A549 (cell line): ENCODE measurements around the gene CD99L2. TPM values are rescaled to one million over a fixed set of nuclear protein-coding genes. Genes with fewer than 3 reads are reported as not detected.

Experiments
- ATAC-seq, 2 experiments: fragments of 200-7000 bp in 1 of 2; fragments of >200 bp in 1 of 2; cut with Nextera tagmentation in 1 of 2; cut with Tn5 transposase in 1 of 2; 3 replicates each; pipeline versions ENCODE4 v1.8.0 to v1.9.1; 2018 to 2020; ENCODE audit warnings: mild to moderate bottlenecking in 1 of 2, moderate library complexity in 1 of 2
- CTCF ChIA-PET: fragments of 300-600 bp; sonication (Branson Sonifier 250); formaldehyde crosslinking; extraction: SDS; loops from one replicate; lab custom pipeline; 2021; ENCODE audit warnings: antibody characterized with exemption, inconsistent platforms; lab: Yijun Ruan, JAX
- POLR2A ChIA-PET: fragments of 350-600 bp; formaldehyde crosslinking; extraction: SDS; loops from one replicate; lab custom pipeline; 2021; ENCODE audit warnings: antibody characterized with exemption, inconsistent platforms; lab: Yijun Ruan, JAX
- DNase-seq, 2 experiments: peaks; one replicate each; pipeline versions ENCODE4 v3.0.0 to v3.0.0-alpha.2; 2011 to 2016; ENCODE audit warnings: low read depth in 1 of 2, low spot score in 1 of 2
- FAIRE-seq: peaks from 2 replicates; lab custom pipeline; 2011; peaks lifted over from hg19 to GRCh38; lab: Jason Lieb, UNC
- H3K27ac ChIP-seq, 2 experiments: fragments of >200 bp; sonication (Bioruptor Twin); formaldehyde crosslinking; 3 replicates each; pipeline ENCODE4 v1.5.1; 2016 to 2017
- H3K4me1 ChIP-seq: fragments of >200 bp; sonication (Bioruptor Twin); formaldehyde crosslinking; 3 replicates; pipeline ENCODE4 v1.6.1; 2016
- H3K4me2 ChIP-seq: fragments of >200 bp; sonication (Bioruptor Twin); formaldehyde crosslinking; 3 replicates; pipeline ENCODE4 v1.6.1; 2016
- H3K4me3 ChIP-seq: fragments of >200 bp; sonication (Bioruptor Twin); formaldehyde crosslinking; 3 replicates; pipeline ENCODE4 v1.5.1; 2016
- H3K9me3 ChIP-seq: fragments of >200 bp; sonication (Bioruptor Twin); formaldehyde crosslinking; 3 replicates; pipeline ENCODE4 v1.6.1; 2016
- CBX2 ChIP-seq: fragments of 200-600 bp; sonication (generic); IDR thresholded peaks from 2 replicates; pipeline ENCODE4 v1.6.1; 2016; ENCODE audit warnings: low read depth, mild to moderate bottlenecking, borderline replicate concordance
- CEBPB ChIP-seq, 2 experiments: fragments of >200 bp in 1 of 2; sonication (Bioruptor Twin) in 1 of 2; formaldehyde crosslinking in 1 of 2; IDR thresholded peaks; 2 replicates each; pipeline ENCODE4 v1.6.1; 2012 to 2016
- ESRRA ChIP-seq: fragments of 150-350 bp; IDR thresholded peaks from 2 replicates; pipeline ENCODE4 v1.6.1; 2014; ENCODE audit warnings: mild to moderate bottlenecking, low read length, borderline replicate concordance
- FOXS1 ChIP-seq: fragments of 250-450 bp; sonication (Bioruptor Pico); IDR thresholded peaks from 2 replicates; pipeline ENCODE4 v1.5.0; 2020; ENCODE audit warnings: mild to moderate bottlenecking, moderate library complexity
- GATA3 ChIP-seq: IDR thresholded peaks from 2 replicates; pipeline ENCODE4 v1.6.1; 2012; ENCODE audit warnings: borderline replicate concordance
- HDAC2 ChIP-seq: fragments of 200-600 bp; sonication (generic); IDR thresholded peaks from 2 replicates; pipeline ENCODE4 v1.6.1; 2016
- HEYL ChIP-seq: fragments of 250-450 bp; sonication (Bioruptor Pico); IDR thresholded peaks from 2 replicates; pipeline ENCODE4 v1.8.0; 2021; ENCODE audit warnings: mild to moderate bottlenecking, moderate library complexity
- HMGXB4 ChIP-seq: fragments of 250-450 bp; sonication (Bioruptor Pico); IDR thresholded peaks from 2 replicates; pipeline ENCODE4 v1.5.0; 2021; ENCODE audit warnings: mild to moderate bottlenecking, moderate library complexity, borderline replicate concordance
- MAX ChIP-seq: IDR thresholded peaks from 2 replicates; pipeline ENCODE4 v1.6.1; 2012
- MYC ChIP-seq: IDR thresholded peaks from 2 replicates; pipeline ENCODE4 v1.6.1; 2012; ENCODE audit warnings: mild to moderate bottlenecking, inconsistent platforms, low read length, improper control_type of control experiment, borderline replicate concordance
- NR3C1 ChIP-seq: fragments of >200 bp; sonication (Bioruptor Twin); formaldehyde crosslinking; IDR thresholded peaks from 3 replicates; pipeline ENCODE4 v1.6.1; 2017
- PBX3 ChIP-seq: IDR thresholded peaks from 2 replicates; pipeline ENCODE4 v1.6.1; 2012
- POLR2A ChIP-seq: IDR thresholded peaks from 2 replicates; pipeline ENCODE4 v1.6.1; 2012; ENCODE audit warnings: mild to moderate bottlenecking, low read length
- POLR2AphosphoS2 ChIP-seq: conservative IDR thresholded peaks from 2 replicates; pipeline ENCODE4 v1.6.1; 2012; ENCODE audit warnings: low read length, improper control_type of control experiment, inconsistent platforms
- RAD21 ChIP-seq, 2 experiments: fragments of >200 bp in 1 of 2; sonication (Bioruptor Twin) in 1 of 2; formaldehyde crosslinking in 1 of 2; IDR thresholded peaks in 1 of 2; conservative IDR thresholded peaks in 1 of 2; 2 replicates in 1 of 2; 3 replicates in 1 of 2; pipeline ENCODE4 v1.6.1; 2012 to 2018; ENCODE audit warnings: inconsistent platforms in 1 of 2
- RCOR1 ChIP-seq: fragments of 150-350 bp; IDR thresholded peaks from 2 replicates; pipeline ENCODE4 v1.6.1; 2014; ENCODE audit warnings: antibody characterized with exemption, low read length, low read depth
- SREBF2 ChIP-seq: fragments of 450-650 bp; IDR thresholded peaks from 2 replicates; pipeline ENCODE4 v1.6.1; 2014; ENCODE audit warnings: mild to moderate bottlenecking, moderate library complexity
- ZSCAN20 ChIP-seq: fragments of 250-450 bp; sonication (Bioruptor Pico); IDR thresholded peaks from 2 replicates; pipeline ENCODE4 v1.8.0; 2022; ENCODE audit warnings: mild to moderate bottlenecking, moderate library complexity
- WGBS: methylation state at CpG from one replicate; pipeline ENCODE4 v1.1.6; 2017; ENCODE audit errors: missing lambda C conversion rate; 5-methylcytosine and 5-hydroxymethylcytosine counted together
- polyA plus RNA-seq, 4 experiments: library from polyadenylated mRNA; depleted of rRNA in 3 of 4; stranded (reverse); fragments of >200 nt; fragmentation: RNase III in 1 of 4; extraction: RNeasy Plus Mini Kit Qiagen cat#74134 plus additional on column Dnase treatment in 1 of 4; gene quantifications; 2 replicates in 3 of 4; 3 replicates in 1 of 4; pipeline ENCODE4 v1.2.3, GENCODE V29; 2011 to 2017

Gene CD99L2
- polyA plus RNA-seq, 2 of the 4 experiments (the other 2 are of a cell fraction): 50.5 to 66.5 TPM

GRCh38 chrX:150845091-150845490 is 53.4 kb downstream of the CD99L2 start:
- H3K4me3 ChIP-seq: no peak overlapping the region
- ChIA-PET CTCF (no interaction called here), POLR2A (no interaction called here)
- TF ChIP-seq MYC: no peak
- TF ChIP-seq CEBPB (IDR thresholded peaks at IDR 0.05): peak in 1 of 2 experiments; percentile 23; a peak in 1 of 4 replicates
- H3K27ac ChIP-seq: peak overlapping the region; percentile 96 to 97
- 59% methylated on average over 3 of the region's 3 CpGs for WGBS
- H3K9me3 ChIP-seq: no peaks in the 10 kb centered on the region
- ATAC-seq (no peak), FAIRE-seq (no peak), DNase-seq (no peak)
- H3K4me1 ChIP-seq: peaks cover 92% of the 10 kb centered on the region
- H3K4me2 ChIP-seq: peak overlapping the region; percentile 45

GRCh38 chrX:150844016-150844415 is 54.5 kb downstream of the CD99L2 start:
- Histone ChIP-seq H3K27ac (peak overlapping the region; percentile 96 to 97), H3K9me3 (no peaks in the 10 kb centered on the region)
- ATAC-seq: no peak
- POLR2A ChIA-PET: no interaction called here
- TF ChIP-seq ZSCAN20 (CRISPR knock-in tag): no peak
- TF ChIP-seq SREBF2: no peak
- TF ChIP-seq GATA3: no peak
- TF ChIP-seq HEYL (CRISPR knock-in tag): no peak
- TF ChIP-seq NR3C1: no peak
- no peak for TF ChIP-seq HDAC2
- no peak for TF ChIP-seq POLR2A
- no peak for TF ChIP-seq FOXS1 (CRISPR knock-in tag)
- TF ChIP-seq, all 56 proteins: peak for 0
- no peak overlapping the region for H3K4me3 ChIP-seq
- DNase-seq (peak in 1 of 2 experiments; percentile 29), FAIRE-seq (no peak)
- WGBS: 81% methylated on average over 3 of the region's 3 CpGs
- CTCF ChIA-PET: no interaction called here
- H3K4me2 ChIP-seq: peak overlapping the region; percentile 45
- peaks cover 82% of the 10 kb centered on the region for H3K4me1 ChIP-seq

- 59% methylated on average over 2 of the region's 2 CpGs for WGBS
- peak in 1 of 2 experiments; percentile 11; a peak in 1 of 6 replicates for ATAC-seq
These were observed 56.2 kb downstream of the CD99L2 start for GRCh38 chrX:150842198-150842685.

More at GRCh38 chrX:150842198-150842685, 56.2 kb downstream of the CD99L2 start:
- ChIA-PET POLR2A (interaction anchor here (0.6 kb wide), 1 partner anchor 149 kb away, joined by 3 read pairs; no protein-coding TSS in a partner anchor), CTCF (interaction anchor here (0.7 to 1.7 kb wide), 3 partner anchors 140 to 713 kb away, joined by 3 to 4 read pairs (median 3); partner anchors contain the start of gene HMGB3)
- H3K9me3 ChIP-seq: no peaks in the 10 kb centered on the region
- DNase-seq (no peak), FAIRE-seq (no peak)
- peak overlapping the region; percentile 96 to 97 for H3K27ac ChIP-seq
- TF ChIP-seq HMGXB4 (CRISPR knock-in tag) (no peak), ESRRA (no peak), CBX2 (no peak), CEBPB (IDR thresholded peaks at IDR 0.05) (no peak), RAD21 (conservative IDR thresholded peaks at IDR 0.05 in 1 of 2, IDR thresholded peaks at IDR 0.05 in 1 of 2) (no peak), HDAC2 (no peak), PBX3 (no peak), POLR2AphosphoS2 (no peak), MAX (no peak), FOXS1 (CRISPR knock-in tag) (no peak), RCOR1 (no peak)
- H3K4me1 ChIP-seq: peaks cover 67% of the 10 kb centered on the region
- no peak overlapping the region for H3K4me3 ChIP-seq
- peak overlapping the region; percentile 70 for H3K4me2 ChIP-seq
